ENCODE measurements around the gene NUTF2. TPM values are rescaled to one million over a fixed set of nuclear protein-coding genes. Genes with fewer than 3 reads are reported as not detected.

The NUTF2 gene
- total RNA-seq (ENCODE audit: low replicate concordance) = 24.4 and 155 TPM in 2 replicates

- peak within 1 kb of the TSS; percentile 83 for H3K4me3 ChIP-seq (ENCODE audit: low read depth, low read length)
- no peak for TF ChIP-seq CTCF (IDR thresholded peaks at IDR 0.05; ENCODE audit: insufficient read depth, low read length)
- peak; percentile 86 for DNase-seq (ENCODE audit: low read depth)
Measured at GRCh38 chr16:67846320-67847063, at the start of gene NUTF2. Gene NUTF2 (plus strand): TSS chr16:67846933. CDS start chr16:67865131, 18,198 bp downstream.

- H3K4me3 ChIP-seq (ENCODE audit: low read depth, low read length) = no peak overlapping the region
- TF ChIP-seq CTCF (IDR thresholded peaks at IDR 0.05; ENCODE audit: insufficient read depth, low read length) = no peak
- DNase-seq (ENCODE audit: low read depth) = no peak
Measured at GRCh38 chr16:67800338-67800926, 46.3 kb upstream of the NUTF2 start.

GRCh38 chr16:67801241-67801640 lies 45.5 kb upstream of the NUTF2 start:
- no peak for TF ChIP-seq CTCF (IDR thresholded peaks at IDR 0.05; ENCODE audit: insufficient read depth, low read length)
- DNase-seq (ENCODE audit: low read depth) = no peak
- H3K4me3 ChIP-seq (ENCODE audit: low read depth, low read length) = no peak overlapping the region

GRCh38 chr16:67801883-67802282 lies 44.9 kb upstream of the NUTF2 start:
- DNase-seq (ENCODE audit: low read depth) = no peak
- no peak overlapping the region for H3K4me3 ChIP-seq (ENCODE audit: low read depth, low read length)
- no peak for TF ChIP-seq CTCF (IDR thresholded peaks at IDR 0.05; ENCODE audit: insufficient read depth, low read length)

GRCh38 chr16:67803894-67804293 lies 42.8 kb upstream of the NUTF2 start:
- TF ChIP-seq CTCF (IDR thresholded peaks at IDR 0.05; ENCODE audit: insufficient read depth, low read length) = no peak
- no peak overlapping the region for H3K4me3 ChIP-seq (ENCODE audit: low read depth, low read length)
- DNase-seq (ENCODE audit: low read depth) = no peak

GRCh38 chr16:67804853-67805542 lies 41.7 kb upstream of the NUTF2 start:
- peak overlapping the region; percentile 97 for H3K4me3 ChIP-seq (ENCODE audit: low read depth, low read length)
- no peak for TF ChIP-seq CTCF (IDR thresholded peaks at IDR 0.05; ENCODE audit: insufficient read depth, low read length)
- DNase-seq (ENCODE audit: low read depth) = no peak

Measured in fibroblast of the aortic adventitia (primary cell).